ENCODE results near the gene LGALSL.

DNA sequence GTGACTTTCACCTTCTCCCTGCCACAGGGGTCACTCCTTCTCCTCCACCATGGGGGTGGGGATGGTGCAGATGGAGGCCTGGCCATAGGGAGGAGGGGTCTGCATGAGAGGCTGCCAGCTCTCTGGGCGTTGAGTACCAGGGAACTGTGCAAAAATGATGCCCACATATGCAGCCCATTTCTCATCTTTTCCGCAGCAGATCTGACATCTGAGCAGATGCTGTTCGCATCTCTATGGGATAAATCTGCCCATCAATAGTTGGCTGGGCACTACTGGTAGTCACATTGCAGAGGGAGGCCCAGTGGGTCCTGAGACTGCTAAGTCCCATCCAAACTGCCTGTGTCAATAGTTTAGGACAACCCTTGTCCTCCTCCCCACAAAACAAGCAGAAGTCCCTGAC lies 45.9 kb upstream of the LGALSL start:
- TF ChIP-seq, protein P1, sequence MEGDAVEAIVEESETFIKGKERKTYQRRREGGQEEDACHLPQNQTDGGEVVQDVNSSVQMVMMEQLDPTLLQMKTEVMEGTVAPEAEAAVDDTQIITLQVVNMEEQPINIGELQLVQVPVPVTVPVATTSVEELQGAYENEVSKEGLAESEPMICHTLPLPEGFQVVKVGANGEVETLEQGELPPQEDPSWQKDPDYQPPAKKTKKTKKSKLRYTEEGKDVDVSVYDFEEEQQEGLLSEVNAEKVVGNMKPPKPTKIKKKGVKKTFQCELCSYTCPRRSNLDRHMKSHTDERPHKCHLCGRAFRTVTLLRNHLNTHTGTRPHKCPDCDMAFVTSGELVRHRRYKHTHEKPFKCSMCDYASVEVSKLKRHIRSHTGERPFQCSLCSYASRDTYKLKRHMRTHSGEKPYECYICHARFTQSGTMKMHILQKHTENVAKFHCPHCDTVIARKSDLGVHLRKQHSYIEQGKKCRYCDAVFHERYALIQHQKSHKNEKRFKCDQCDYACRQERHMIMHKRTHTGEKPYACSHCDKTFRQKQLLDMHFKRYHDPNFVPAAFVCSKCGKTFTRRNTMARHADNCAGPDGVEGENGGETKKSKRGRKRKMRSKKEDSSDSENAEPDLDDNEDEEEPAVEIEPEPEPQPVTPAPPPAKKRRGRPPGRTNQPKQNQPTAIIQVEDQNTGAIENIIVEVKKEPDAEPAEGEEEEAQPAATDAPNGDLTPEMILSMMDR (IDR thresholded peaks at IDR 0.05), result no peak
- TF ChIP-seq POLR2A (IDR thresholded peaks at IDR 0.05), result no peak
